ENCODE data around the gene ZBTB42. TPM values are rescaled to one million over a fixed set of nuclear protein-coding genes. Genes with fewer than 3 reads are reported as not detected.

Gene ZBTB42
- total and polyA plus RNA-seq, 2 of the 13 experiments (the other 11 are each of a cell fraction or from before 2014, with no cell fraction given) = 2.8 to 4.2 TPM

DNA sequence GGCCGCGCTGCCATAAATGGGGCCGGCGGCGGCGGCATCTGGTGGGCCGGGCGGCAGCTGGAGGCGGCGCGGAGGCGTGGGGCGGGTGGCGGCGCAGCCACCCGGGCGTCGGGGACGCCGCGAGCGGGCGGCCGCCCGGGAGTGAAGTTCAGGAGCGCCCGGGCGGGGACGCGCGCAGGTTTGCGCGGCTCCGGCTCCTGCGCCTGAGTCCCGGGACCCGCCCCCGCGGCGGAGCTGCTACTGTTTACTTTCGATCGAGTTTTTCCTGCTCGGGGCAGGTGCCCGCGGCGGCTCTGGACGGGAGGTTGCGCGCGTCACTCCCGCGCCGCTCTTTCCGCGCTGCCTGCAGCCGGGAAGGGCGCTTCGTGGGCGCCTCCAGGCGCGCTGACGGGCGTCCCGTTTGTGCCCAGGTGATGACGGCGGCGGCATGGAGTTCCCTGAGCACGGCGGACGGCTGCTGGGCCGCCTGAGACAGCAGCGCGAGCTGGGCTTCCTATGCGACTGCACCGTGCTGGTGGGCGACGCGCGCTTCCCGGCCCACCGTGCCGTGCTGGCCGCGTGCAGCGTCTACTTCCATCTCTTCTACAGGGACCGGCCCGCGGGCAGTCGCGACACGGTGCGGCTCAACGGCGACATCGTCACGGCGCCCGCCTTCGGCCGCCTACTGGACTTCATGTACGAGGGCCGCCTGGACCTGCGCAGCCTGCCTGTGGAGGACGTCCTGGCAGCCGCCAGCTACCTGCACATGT is at the start of gene ZBTB42 (continued):
- TF ChIP-seq ERF (CRISPR knock-in tag; IDR thresholded peaks at IDR 0.05) (peak; percentile 15; the same call in 1 of the 2 replicates), SIN3B (IDR thresholded peaks at IDR 0.05; ENCODE audit: low read length) (no peak), NFIC (IDR thresholded peaks at IDR 0.05; ENCODE audit: low read length) (no peak), ZNF292 (CRISPR knock-in tag; IDR thresholded peaks at IDR 0.05; ENCODE audit: borderline replicate concordance, low read depth) (no peak), SNRNP70 (IDR thresholded peaks at IDR 0.05; ENCODE audit: low read depth, low read length) (no peak), ETV5 (CRISPR knock-in tag; IDR thresholded peaks at IDR 0.05; ENCODE audit: borderline replicate concordance) (peak; percentile 29; the same call in 1 of the 2 replicates), ZNF264 (CRISPR knock-in tag; IDR thresholded peaks at IDR 0.05) (no peak), ZBTB20 (CRISPR knock-in tag; IDR thresholded peaks at IDR 0.05; ENCODE audit: borderline replicate concordance, low read depth) (no peak), SALL2 (CRISPR knock-in tag; IDR thresholded peaks at IDR 0.05) (peak; percentile 34; the same call in 1 of the 2 replicates), ZNF564 (CRISPR knock-in tag; IDR thresholded peaks at IDR 0.05) (peak; percentile 50; the same call in 1 of the 2 replicates), ZBTB7A (CRISPR knock-in tag; IDR thresholded peaks at IDR 0.05) (no peak), ZNF430 (CRISPR knock-in tag; IDR thresholded peaks at IDR 0.05) (no peak), ZSCAN21 (CRISPR knock-in tag; IDR thresholded peaks at IDR 0.05; ENCODE audit: borderline replicate concordance) (peak; percentile 39; the same call in 1 of the 2 replicates), ARNT (IDR thresholded peaks at IDR 0.05) (no peak), ZNF251 (CRISPR knock-in tag; IDR thresholded peaks at IDR 0.05) (no peak)
- TF ChIP-seq, protein P1, sequence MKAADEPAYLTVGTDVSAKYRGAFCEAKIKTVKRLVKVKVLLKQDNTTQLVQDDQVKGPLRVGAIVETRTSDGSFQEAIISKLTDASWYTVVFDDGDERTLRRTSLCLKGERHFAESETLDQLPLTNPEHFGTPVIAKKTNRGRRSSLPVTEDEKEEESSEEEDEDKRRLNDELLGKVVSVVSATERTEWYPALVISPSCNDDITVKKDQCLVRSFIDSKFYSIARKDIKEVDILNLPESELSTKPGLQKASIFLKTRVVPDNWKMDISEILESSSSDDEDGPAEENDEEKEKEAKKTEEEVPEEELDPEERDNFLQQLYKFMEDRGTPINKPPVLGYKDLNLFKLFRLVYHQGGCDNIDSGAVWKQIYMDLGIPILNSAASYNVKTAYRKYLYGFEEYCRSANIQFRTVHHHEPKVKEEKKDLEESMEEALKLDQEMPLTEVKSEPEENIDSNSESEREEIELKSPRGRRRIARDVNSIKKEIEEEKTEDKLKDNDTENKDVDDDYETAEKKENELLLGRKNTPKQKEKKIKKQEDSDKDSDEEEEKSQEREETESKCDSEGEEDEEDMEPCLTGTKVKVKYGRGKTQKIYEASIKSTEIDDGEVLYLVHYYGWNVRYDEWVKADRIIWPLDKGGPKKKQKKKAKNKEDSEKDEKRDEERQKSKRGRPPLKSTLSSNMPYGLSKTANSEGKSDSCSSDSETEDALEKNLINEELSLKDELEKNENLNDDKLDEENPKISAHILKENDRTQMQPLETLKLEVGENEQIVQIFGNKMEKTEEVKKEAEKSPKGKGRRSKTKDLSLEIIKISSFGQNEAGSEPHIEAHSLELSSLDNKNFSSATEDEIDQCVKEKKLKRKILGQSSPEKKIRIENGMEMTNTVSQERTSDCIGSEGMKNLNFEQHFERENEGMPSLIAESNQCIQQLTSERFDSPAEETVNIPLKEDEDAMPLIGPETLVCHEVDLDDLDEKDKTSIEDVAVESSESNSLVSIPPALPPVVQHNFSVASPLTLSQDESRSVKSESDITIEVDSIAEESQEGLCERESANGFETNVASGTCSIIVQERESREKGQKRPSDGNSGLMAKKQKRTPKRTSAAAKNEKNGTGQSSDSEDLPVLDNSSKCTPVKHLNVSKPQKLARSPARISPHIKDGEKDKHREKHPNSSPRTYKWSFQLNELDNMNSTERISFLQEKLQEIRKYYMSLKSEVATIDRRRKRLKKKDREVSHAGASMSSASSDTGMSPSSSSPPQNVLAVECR (CRISPR knock-in tag; IDR thresholded peaks at IDR 0.05; ENCODE audit: borderline replicate concordance) = peak; percentile 69
- TF ChIP-seq, protein P2, sequence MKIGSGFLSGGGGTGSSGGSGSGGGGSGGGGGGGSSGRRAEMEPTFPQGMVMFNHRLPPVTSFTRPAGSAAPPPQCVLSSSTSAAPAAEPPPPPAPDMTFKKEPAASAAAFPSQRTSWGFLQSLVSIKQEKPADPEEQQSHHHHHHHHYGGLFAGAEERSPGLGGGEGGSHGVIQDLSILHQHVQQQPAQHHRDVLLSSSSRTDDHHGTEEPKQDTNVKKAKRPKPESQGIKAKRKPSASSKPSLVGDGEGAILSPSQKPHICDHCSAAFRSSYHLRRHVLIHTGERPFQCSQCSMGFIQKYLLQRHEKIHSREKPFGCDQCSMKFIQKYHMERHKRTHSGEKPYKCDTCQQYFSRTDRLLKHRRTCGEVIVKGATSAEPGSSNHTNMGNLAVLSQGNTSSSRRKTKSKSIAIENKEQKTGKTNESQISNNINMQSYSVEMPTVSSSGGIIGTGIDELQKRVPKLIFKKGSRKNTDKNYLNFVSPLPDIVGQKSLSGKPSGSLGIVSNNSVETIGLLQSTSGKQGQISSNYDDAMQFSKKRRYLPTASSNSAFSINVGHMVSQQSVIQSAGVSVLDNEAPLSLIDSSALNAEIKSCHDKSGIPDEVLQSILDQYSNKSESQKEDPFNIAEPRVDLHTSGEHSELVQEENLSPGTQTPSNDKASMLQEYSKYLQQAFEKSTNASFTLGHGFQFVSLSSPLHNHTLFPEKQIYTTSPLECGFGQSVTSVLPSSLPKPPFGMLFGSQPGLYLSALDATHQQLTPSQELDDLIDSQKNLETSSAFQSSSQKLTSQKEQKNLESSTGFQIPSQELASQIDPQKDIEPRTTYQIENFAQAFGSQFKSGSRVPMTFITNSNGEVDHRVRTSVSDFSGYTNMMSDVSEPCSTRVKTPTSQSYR (CRISPR knock-in tag; IDR thresholded peaks at IDR 0.05; ENCODE audit: borderline replicate concordance) = no peak
- TF ChIP-seq, protein P3, sequence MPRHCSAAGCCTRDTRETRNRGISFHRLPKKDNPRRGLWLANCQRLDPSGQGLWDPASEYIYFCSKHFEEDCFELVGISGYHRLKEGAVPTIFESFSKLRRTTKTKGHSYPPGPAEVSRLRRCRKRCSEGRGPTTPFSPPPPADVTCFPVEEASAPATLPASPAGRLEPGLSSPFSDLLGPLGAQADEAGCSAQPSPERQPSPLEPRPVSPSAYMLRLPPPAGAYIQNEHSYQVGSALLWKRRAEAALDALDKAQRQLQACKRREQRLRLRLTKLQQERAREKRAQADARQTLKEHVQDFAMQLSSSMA (CRISPR knock-in tag; IDR thresholded peaks at IDR 0.05) = no peak
- TF ChIP-seq, protein P4, sequence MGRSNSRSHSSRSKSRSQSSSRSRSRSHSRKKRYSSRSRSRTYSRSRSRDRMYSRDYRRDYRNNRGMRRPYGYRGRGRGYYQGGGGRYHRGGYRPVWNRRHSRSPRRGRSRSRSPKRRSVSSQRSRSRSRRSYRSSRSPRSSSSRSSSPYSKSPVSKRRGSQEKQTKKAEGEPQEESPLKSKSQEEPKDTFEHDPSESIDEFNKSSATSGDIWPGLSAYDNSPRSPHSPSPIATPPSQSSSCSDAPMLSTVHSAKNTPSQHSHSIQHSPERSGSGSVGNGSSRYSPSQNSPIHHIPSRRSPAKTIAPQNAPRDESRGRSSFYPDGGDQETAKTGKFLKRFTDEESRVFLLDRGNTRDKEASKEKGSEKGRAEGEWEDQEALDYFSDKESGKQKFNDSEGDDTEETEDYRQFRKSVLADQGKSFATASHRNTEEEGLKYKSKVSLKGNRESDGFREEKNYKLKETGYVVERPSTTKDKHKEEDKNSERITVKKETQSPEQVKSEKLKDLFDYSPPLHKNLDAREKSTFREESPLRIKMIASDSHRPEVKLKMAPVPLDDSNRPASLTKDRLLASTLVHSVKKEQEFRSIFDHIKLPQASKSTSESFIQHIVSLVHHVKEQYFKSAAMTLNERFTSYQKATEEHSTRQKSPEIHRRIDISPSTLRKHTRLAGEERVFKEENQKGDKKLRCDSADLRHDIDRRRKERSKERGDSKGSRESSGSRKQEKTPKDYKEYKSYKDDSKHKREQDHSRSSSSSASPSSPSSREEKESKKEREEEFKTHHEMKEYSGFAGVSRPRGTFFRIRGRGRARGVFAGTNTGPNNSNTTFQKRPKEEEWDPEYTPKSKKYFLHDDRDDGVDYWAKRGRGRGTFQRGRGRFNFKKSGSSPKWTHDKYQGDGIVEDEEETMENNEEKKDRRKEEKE (IDR thresholded peaks at IDR 0.05) = no peak

Data from HepG2 (cell line).